K562 (cell line): Measurements from ENCODE around the gene SF3A2. TPM values are rescaled to one million over a fixed set of nuclear protein-coding genes. Genes with fewer than 3 reads are reported as not detected.

Experiments used
- ATAC-seq: fragments of 200-7000 bp; cut with Tn5 transposase; 3 replicates; pipeline ENCODE4 v1.9.1; 2020; ENCODE audit warnings: moderate library complexity
- BruUV-seq: library from RNA; stranded (reverse); fragments of 400-500 nt; replicated peaks from 2 replicates; lab custom pipeline; 2021; lab: Mats Ljungman, UMichigan
- CTCF ChIA-PET: fragments of 300-600 bp; formaldehyde crosslinking; extraction: SDS; loops from one replicate; lab custom pipeline; 2021; ENCODE audit warnings: low intra/inter-chr PET ratio; lab: Yijun Ruan, JAX
- POLR2A ChIA-PET: fragments of 300-600, 350-650 bp; sonication (Branson Sonifier 250); formaldehyde crosslinking; extraction: SDS; loops from one replicate; lab custom pipeline; 2021; ENCODE audit warnings: antibody characterized with exemption, inconsistent platforms; lab: Yijun Ruan, JAX
- DNase-seq, 4 experiments: peaks; one replicate each; pipeline versions ENCODE4 v3.0.0 to v3.0.0-alpha.2; 2011 to 2018; ENCODE audit warnings: low spot score in 3 of 4, mixed read lengths in 3 of 4; ENCODE audit errors: extremely low read depth in 1 of 4
- FAIRE-seq: peaks from 2 replicates; lab custom pipeline; 2011; peaks lifted over from hg19 to GRCh38; lab: Jason Lieb, UNC
- H2AFZ ChIP-seq: 2 replicates; pipeline ENCODE4 v1.6.0; 2011; ENCODE audit warnings: low read depth, low read length, control low read depth, inconsistent platforms
- H3K27ac ChIP-seq: fragments of 200-600 bp; 3 replicates; pipeline ENCODE4 v1.8.0; 2011; ENCODE audit warnings: low read depth, mild to moderate bottlenecking, control low read depth, inconsistent platforms, low read length, moderate library complexity, mixed read lengths; ENCODE audit errors: extremely low read depth
- H3K27me3 ChIP-seq, 2 experiments: fragments of 300-600 bp in 1 of 2; 2 replicates in 1 of 2; 3 replicates in 1 of 2; pipeline versions ENCODE4 v1.6.0 to v1.8.0; 2011; ENCODE audit warnings: inconsistent platforms in 2 of 2, low read length in 2 of 2, mild to moderate bottlenecking in 1 of 2, mixed read lengths in 1 of 2, moderate library complexity in 1 of 2; ENCODE audit not compliant: control insufficient read depth in 2 of 2, insufficient read depth in 2 of 2
- H3K36me3 ChIP-seq: fragments of 300-600 bp; 3 replicates; pipeline ENCODE4 v1.8.0; 2011; ENCODE audit warnings: mild to moderate bottlenecking, low read length, inconsistent platforms; ENCODE audit not compliant: control insufficient read depth, insufficient read depth
- H3K4me1 ChIP-seq, 2 experiments: fragments of 200-600 bp in 1 of 2; replicated peaks in 1 of 2; 2 replicates in 1 of 2; 3 replicates in 1 of 2; pipeline versions ENCODE4 v1.5.1 to v1.8.0; 2011; ENCODE audit warnings: inconsistent platforms in 2 of 2, low read length in 2 of 2, mild to moderate bottlenecking in 1 of 2, mixed read lengths in 1 of 2, moderate library complexity in 1 of 2; ENCODE audit not compliant: control insufficient read depth in 2 of 2, insufficient read depth in 2 of 2
- H3K4me2 ChIP-seq: 2 replicates; pipeline ENCODE4 v1.6.1; 2011; ENCODE audit warnings: low read length, control low read depth, inconsistent platforms, mixed read lengths; ENCODE audit not compliant: insufficient read depth
- H3K4me3 ChIP-seq: fragments of 200-600 bp; sonication (generic), shearing (Covaris generic); 2 replicates; pipeline ENCODE4 v1.5.1; 2016; ENCODE audit warnings: control low read depth, inconsistent platforms
- H3K79me2 ChIP-seq: fragments of 200-600 bp; 3 replicates; pipeline ENCODE4 v1.8.0; 2011; ENCODE audit warnings: low read length, inconsistent platforms; ENCODE audit not compliant: control insufficient read depth, insufficient read depth
- H3K9ac ChIP-seq, 2 experiments: 2 replicates each; pipeline versions ENCODE4 v1.6.0 to v1.6.1; 2011; ENCODE audit warnings: low read depth in 2 of 2, low read length in 2 of 2, control low read depth in 1 of 2, inconsistent platforms in 1 of 2, mild to moderate bottlenecking in 1 of 2, mixed read lengths in 1 of 2; ENCODE audit not compliant: insufficient read depth in 1 of 2
- H3K9me1 ChIP-seq: one replicate; pipeline ENCODE4 v1.6.0; 2011; ENCODE audit warnings: inconsistent platforms, mild to moderate bottlenecking, low read length, moderate library complexity; ENCODE audit not compliant: control insufficient read depth, insufficient read depth
- H3K9me3 ChIP-seq: replicated peaks from 2 replicates; pipeline ENCODE4 v1.5.1; 2011; ENCODE audit warnings: low read depth, low read length, inconsistent platforms; ENCODE audit not compliant: control insufficient read depth, insufficient read depth
- H4K20me1 ChIP-seq: replicated peaks from 2 replicates; pipeline ENCODE4 v1.6.1; 2011; ENCODE audit warnings: low read length, inconsistent platforms, mixed read lengths; ENCODE audit not compliant: control insufficient read depth, insufficient read depth
- HDGF ChIP-seq: fragments of 450-650 bp; IDR thresholded peaks from 2 replicates; pipeline ENCODE4 v1.6.1; 2016
- KDM5B ChIP-seq: fragments of 200-600 bp; sonication (generic); IDR thresholded peaks from 2 replicates; pipeline ENCODE4 v1.6.1; 2012; ENCODE audit warnings: low read depth, mild to moderate bottlenecking, moderate library complexity, low read length, control low read depth, inconsistent platforms; ENCODE audit not compliant: insufficient replicate concordance
- POLR2G ChIP-seq: fragments of 200-400 bp; formaldehyde crosslinking; IDR thresholded peaks from 2 replicates; pipeline ENCODE4 v1.6.1; 2017; ENCODE audit warnings: low read depth, mild to moderate bottlenecking, antibody characterized with exemption, low read length, moderate library complexity
- RBM22 ChIP-seq: fragments of 200-400 bp; formaldehyde crosslinking; IDR thresholded peaks from 2 replicates; pipeline ENCODE4 v1.6.1; 2018; ENCODE audit warnings: low read length, low read depth; ENCODE audit not compliant: poor library complexity, severe bottlenecking
- WGBS: fragments of 100-300 bp; shearing (Covaris generic); methylation state at CpG from one replicate; pipeline ENCODE4 v1.1.6; 2016; ENCODE audit warnings: low coverage, mixed read lengths; ENCODE audit not compliant: insufficient coverage; ENCODE audit errors: missing lambda C conversion rate; 5-methylcytosine and 5-hydroxymethylcytosine counted together
- in situ Hi-C: fragments of 300-500 bp; cut with MboI; formaldehyde crosslinking; loops from 4 replicates; pipeline ENCODE4 v1.15.0; 2018; ENCODE audit warnings: inconsistent platforms, mixed read lengths
- intact Hi-C: fragments of 100-400 bp; cut with micrococcal nuclease; formaldehyde crosslinking; loops from 2 replicates; pipeline ENCODE4 v1.14.2; 2022
- polyA plus RNA-seq, 8 experiments: library from polyadenylated mRNA; depleted of rRNA in 4 of 8; stranded (reverse) in 5 of 8; unstranded in 3 of 8; fragments of >200 nt; fragmentation: Nextera tagmentation in 2 of 8; fragmentation: Illumina TruSeq in 1 of 8; extraction: Ambion mirVana in 2 of 8; extraction: Trizol in 1 of 8; gene quantifications; 2 replicates each; pipeline versions ENCODE4 v1.2.1 to v1.2.3, GENCODE V29; 2011 to 2014; ENCODE audit warnings: inconsistent platforms in 1 of 8, missing spikeins in 1 of 8
- total RNA-seq, 7 experiments: library from RNA; depleted of rRNA in 6 of 7; stranded (reverse); fragments of >200 nt in 6 of 7; fragmentation: Illumina TruSeq in 2 of 7; extraction: Trizol in 2 of 7; gene quantifications; 2 replicates each; pipeline versions ENCODE4 v1.2.1 to v1.2.3, GENCODE V29; 2011 to 2021; ENCODE audit warnings: low replicate concordance in 1 of 7
- TF ChIP-seq, protein P1 (sequence below): fragments of 250-450 bp; sonication (Bioruptor Pico); IDR thresholded peaks from 2 replicates; pipeline ENCODE4 v1.8.0; 2021; ENCODE audit warnings: mild to moderate bottlenecking, moderate library complexity

The SF3A2 gene
- total and polyA plus RNA-seq, 9 of the 15 experiments (the other 6 are each of a cell fraction or from before 2014, with no cell fraction given) = 0.17 to 194 (median 22.8) TPM

DNA sequence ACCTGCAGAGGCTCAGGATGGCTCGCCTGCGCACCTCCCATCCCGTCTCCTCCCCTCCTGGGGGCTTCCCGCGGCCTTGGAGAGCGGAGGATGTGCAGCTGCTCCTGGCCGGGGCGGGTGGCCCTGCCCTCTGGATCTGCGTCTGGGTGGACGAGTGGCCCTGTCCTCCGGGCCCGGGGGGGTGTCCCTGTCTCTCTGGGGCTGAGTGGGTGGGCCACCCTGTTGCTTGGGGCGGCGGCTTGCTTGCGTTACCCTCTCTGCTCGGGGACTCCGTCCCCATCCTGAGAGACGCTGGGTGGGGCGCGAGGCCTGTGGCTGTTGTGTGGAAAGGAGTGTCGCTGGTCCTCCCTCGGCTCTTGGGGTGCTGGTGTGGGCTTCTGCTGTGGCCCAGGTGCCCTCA is 38.3 kb upstream of the SF3A2 start:
- in situ Hi-C loops = no loop called here
- peak; percentile 31; the same call in 1 of the 2 replicates for TF ChIP-seq POLR2G
- TF ChIP-seq, protein P1, sequence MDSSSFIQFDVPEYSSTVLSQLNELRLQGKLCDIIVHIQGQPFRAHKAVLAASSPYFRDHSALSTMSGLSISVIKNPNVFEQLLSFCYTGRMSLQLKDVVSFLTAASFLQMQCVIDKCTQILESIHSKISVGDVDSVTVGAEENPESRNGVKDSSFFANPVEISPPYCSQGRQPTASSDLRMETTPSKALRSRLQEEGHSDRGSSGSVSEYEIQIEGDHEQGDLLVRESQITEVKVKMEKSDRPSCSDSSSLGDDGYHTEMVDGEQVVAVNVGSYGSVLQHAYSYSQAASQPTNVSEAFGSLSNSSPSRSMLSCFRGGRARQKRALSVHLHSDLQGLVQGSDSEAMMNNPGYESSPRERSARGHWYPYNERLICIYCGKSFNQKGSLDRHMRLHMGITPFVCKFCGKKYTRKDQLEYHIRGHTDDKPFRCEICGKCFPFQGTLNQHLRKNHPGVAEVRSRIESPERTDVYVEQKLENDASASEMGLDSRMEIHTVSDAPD = no peak
- TF ChIP-seq KDM5B = no peak
- TF ChIP-seq HDGF = no peak
- TF ChIP-seq RBM22 = peak; percentile 22
- H3K4me3 ChIP-seq = no peak overlapping the region
- H3K9ac ChIP-seq = no peak overlapping the region
- peaks cover 23% of the 10 kb centered on the region for H3K79me2 ChIP-seq
- peaks cover 0 to 49% of the 10 kb centered on the region in 2 experiments; a peak in 1 of 5 replicates for H3K4me1 ChIP-seq
- peak in 1 of 4 experiments; percentile 24 for DNase-seq
- POLR2A ChIA-PET = interaction anchor here (0.7 kb wide), 1 partner anchor 90 kb away, joined by 3 read pairs; no protein-coding TSS in a partner anchor
- ATAC-seq = no peak
- H4K20me1 ChIP-seq = peaks cover 19% of the 10 kb centered on the region
- H2AFZ ChIP-seq = no peak overlapping the region
- intact Hi-C loops = no loop called here
- peaks cover 3% of the 10 kb centered on the region for H3K9me1 ChIP-seq
- CTCF ChIA-PET = no interaction called here
- no peaks in the 10 kb centered on the region for H3K9me3 ChIP-seq
- H3K4me2 ChIP-seq = no peak overlapping the region
- H3K27ac ChIP-seq = no peak overlapping the region
- FAIRE-seq = no peak
- no peaks in the 10 kb centered on the region for H3K27me3 ChIP-seq
- no TSS peak for BruUV-seq
- peaks cover 87% of the 10 kb centered on the region; the same call in 2 of the 3 replicates for H3K36me3 ChIP-seq
- 92% methylated on average over 13 of the region's 22 CpGs for WGBS
